Mucosa of descending colon (tissue), 3 donors: ENCODE data around the gene FARP1. TPM values are rescaled to one million over a fixed set of nuclear protein-coding genes. Genes with fewer than 3 reads are reported as not detected.

Source experiments
- ATAC-seq: fragments of 200-7000 bp; cut with Tn5 transposase; one replicate; pipeline ENCODE4 v1.9.1; 2020; ENCODE audit warnings: mild to moderate bottlenecking, moderate library complexity
- DNase-seq, 3 donors: peaks; one replicate each; pipeline ENCODE4 v3.0.0-alpha.2; 2020
- H3K36me3 ChIP-seq: fragments of 200-600 bp; one replicate; pipeline ENCODE4 v1.8.0; 2021; ENCODE audit warnings: low read depth, mild to moderate bottlenecking
- H3K4me1 ChIP-seq: fragments of 200-600 bp; one replicate; pipeline ENCODE4 v1.8.0; 2021; ENCODE audit warnings: low read depth, mild to moderate bottlenecking
- H3K4me3 ChIP-seq: fragments of 200-600 bp; one replicate; pipeline ENCODE4 v1.8.0; 2021; ENCODE audit warnings: mild to moderate bottlenecking
- H3K9me3 ChIP-seq: fragments of 200-600 bp; one replicate; pipeline ENCODE4 v1.8.0; 2021; ENCODE audit warnings: mild to moderate bottlenecking
- intact Hi-C, 2 donors: fragments of 100-400 bp; cut with DNase I in 1 of 2; cut with micrococcal nuclease in 1 of 2; formaldehyde crosslinking; loops; one replicate each; pipeline versions ENCODE4 v1.11.0 to v1.11.1; 2022; cut with DNase I, micrococcal nuclease
- total RNA-seq, 3 donors: library from RNA; stranded (reverse); fragmentation: NEBNext Ultra II Directional in 2 of 3; extraction: Animal tissue kit (Norgen Biotek cat#: 25700) in 2 of 3; gene quantifications; one replicate each; pipeline versions ENCODE4 v1.2.1 to v1.2.4, GENCODE V29; 2021 to 2023
- TF ChIP-seq, protein P1 (sequence below): fragments of 200-600 bp; IDR thresholded peaks from one replicate; pipeline ENCODE4 v1.8.0; 2022; ENCODE audit warnings: antibody characterized with exemption, mild to moderate bottlenecking
- donor health status: DM: no; HTN: no; CAD: no; lungs with moderate emphysema.
- donor health status: DM: no; HTN: no; CAD: no.
- donor health status: DM: no; HTN: yes; CAD: no.

FARP1 gene
- total RNA-seq, 3 donors from 2014 or later = 44.4 to 111 (median 53.6) TPM

GRCh38 chr13:98176777-98177608 is 34.1 kb downstream of the FARP1 start, which contains the start of gene RNF113B:
RNF113B (minus strand) TSS chr13:98177269; CDS start chr13:98177236, 33 bp downstream.
- Histone ChIP-seq H3K4me3 (no peak within 1 kb of the TSS), H3K4me1 (peaks cover 5% of the 10 kb centered on the region), H3K36me3 (no peaks in the 10 kb centered on the region), H3K9me3 (no peaks in the 10 kb centered on the region)
- intact Hi-C loops = no loop called here
- no peak for ATAC-seq
- TF ChIP-seq, protein P1, sequence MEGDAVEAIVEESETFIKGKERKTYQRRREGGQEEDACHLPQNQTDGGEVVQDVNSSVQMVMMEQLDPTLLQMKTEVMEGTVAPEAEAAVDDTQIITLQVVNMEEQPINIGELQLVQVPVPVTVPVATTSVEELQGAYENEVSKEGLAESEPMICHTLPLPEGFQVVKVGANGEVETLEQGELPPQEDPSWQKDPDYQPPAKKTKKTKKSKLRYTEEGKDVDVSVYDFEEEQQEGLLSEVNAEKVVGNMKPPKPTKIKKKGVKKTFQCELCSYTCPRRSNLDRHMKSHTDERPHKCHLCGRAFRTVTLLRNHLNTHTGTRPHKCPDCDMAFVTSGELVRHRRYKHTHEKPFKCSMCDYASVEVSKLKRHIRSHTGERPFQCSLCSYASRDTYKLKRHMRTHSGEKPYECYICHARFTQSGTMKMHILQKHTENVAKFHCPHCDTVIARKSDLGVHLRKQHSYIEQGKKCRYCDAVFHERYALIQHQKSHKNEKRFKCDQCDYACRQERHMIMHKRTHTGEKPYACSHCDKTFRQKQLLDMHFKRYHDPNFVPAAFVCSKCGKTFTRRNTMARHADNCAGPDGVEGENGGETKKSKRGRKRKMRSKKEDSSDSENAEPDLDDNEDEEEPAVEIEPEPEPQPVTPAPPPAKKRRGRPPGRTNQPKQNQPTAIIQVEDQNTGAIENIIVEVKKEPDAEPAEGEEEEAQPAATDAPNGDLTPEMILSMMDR = no peak
- no peak for DNase-seq

GRCh38 chr13:98180092-98180491 is 37.2 kb downstream of the FARP1 start:
- no peaks in the 10 kb centered on the region for H3K9me3 ChIP-seq
- no peak for ATAC-seq
- no peak overlapping the region for H3K4me3 ChIP-seq
- TF ChIP-seq, protein P1 = no peak
- no peaks in the 10 kb centered on the region for H3K4me1 ChIP-seq
- intact Hi-C loops = no loop called here
- no peaks in the 10 kb centered on the region for H3K36me3 ChIP-seq
- DNase-seq = no peak

GRCh38 chr13:98181111-98181815 is 38.4 kb downstream of the FARP1 start:
- intact Hi-C loops = no loop called here
- Histone ChIP-seq H3K36me3 (no peaks in the 10 kb centered on the region), H3K4me1 (no peaks in the 10 kb centered on the region), H3K4me3 (no peak overlapping the region), H3K9me3 (no peaks in the 10 kb centered on the region)
- TF ChIP-seq, protein P1 = no peak
- ATAC-seq = no peak
- DNase-seq = no peak

DNA sequence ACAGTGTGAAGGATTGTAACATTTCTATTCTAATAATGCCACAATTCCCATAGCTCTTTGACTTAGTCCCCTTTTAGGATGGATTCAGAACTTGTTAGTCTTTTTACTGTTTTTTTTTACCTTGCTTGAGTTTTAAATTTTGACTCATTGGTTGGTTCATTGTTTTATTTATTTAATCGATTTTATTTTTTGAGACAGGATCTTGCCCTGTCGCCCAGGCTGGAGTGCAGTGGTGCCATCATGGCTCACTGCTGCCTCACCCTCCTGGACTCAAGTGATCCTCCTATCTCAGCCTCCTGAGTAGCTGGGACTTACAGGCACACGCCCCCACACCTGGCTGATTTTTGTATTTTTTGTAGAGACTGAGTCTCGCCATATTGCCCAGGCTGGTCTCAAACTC is 39.3 kb downstream of the FARP1 start:
- ATAC-seq (no peak), DNase-seq (no peak)
- TF ChIP-seq, protein P1 = no peak
- Histone ChIP-seq H3K4me1 (no peaks in the 10 kb centered on the region), H3K4me3 (no peak overlapping the region), H3K9me3 (no peaks in the 10 kb centered on the region), H3K36me3 (no peaks in the 10 kb centered on the region)
- intact Hi-C loops = no loop called here

DNA sequence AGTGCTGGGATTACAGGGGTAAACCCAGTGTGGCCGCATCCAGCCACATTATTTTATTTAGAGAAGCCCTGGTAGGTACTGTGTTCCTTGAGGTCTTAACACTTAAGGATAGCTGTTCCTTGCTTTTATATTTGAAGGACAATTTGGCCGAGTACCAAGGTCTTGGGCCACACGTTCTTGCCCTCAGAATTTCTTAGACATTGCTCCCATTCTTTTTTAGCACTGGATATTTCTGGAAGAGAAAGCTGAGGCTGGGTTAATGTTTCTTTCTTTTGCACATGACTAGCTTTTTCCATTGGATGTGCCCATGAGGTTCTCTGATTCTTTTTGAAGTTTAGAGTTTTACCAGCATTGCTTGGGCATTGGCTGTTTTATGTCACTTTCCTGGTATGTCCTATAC is 39.7 kb downstream of the FARP1 start:
- no peak for DNase-seq
- TF ChIP-seq, protein P1 = no peak
- Histone ChIP-seq H3K4me3 (no peak overlapping the region), H3K9me3 (no peaks in the 10 kb centered on the region), H3K4me1 (no peaks in the 10 kb centered on the region), H3K36me3 (no peaks in the 10 kb centered on the region)
- ATAC-seq = no peak
- intact Hi-C loops = no loop called here
